Measurements from ENCODE around the gene KATNAL1. TPM values are rescaled to one million over a fixed set of nuclear protein-coding genes. Genes with fewer than 3 reads are reported as not detected.

Gene KATNAL1
- total RNA-seq, 4 donors from 2014 or later = 5.9 to 9.4 (median 7.5) TPM

DNA sequence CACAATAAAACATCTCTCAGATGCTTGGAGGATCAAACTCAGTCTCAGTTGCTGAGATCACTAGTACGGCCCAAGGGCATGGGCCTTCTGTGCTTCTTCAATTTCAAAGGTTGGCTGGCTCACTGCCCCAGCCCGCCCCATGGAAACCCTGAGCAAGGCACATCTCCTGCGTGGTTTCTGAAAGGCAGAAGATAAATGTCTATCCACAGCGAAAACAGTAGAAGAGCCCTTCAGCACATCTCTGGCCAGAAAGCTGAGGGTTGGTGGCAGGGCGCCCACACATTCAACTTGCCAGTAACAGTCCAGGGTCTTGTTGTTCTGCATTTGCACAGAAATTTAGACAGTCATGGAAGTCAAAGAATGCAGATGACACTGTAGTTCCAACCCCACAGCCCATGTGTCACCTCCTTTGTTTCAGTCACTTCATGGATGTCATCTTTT lies 24.0 kb upstream of the KATNAL1 start:
- H3K4me1 ChIP-seq = peaks cover 5% of the 10 kb centered on the region
- peak in 1 of 2 donors; percentile 74 for DNase-seq (ENCODE audit: low spot score in 2 of 2)
- TF ChIP-seq POLR2AphosphoS5 (IDR thresholded peaks at IDR 0.05) (peak in 1 of 3 donors; percentile 10), CTCF (IDR thresholded peaks at IDR 0.05) (no peak)
- no peaks in the 10 kb centered on the region for H3K27me3 ChIP-seq
- no peaks in the 10 kb centered on the region for H3K9me3 ChIP-seq
- WGBS = 36% methylated on average over 5 of the region's 5 CpGs
- no peak overlapping the region for H3K4me3 ChIP-seq
- no peaks in the 10 kb centered on the region for H3K36me3 ChIP-seq
- H3K27ac ChIP-seq = peak overlapping the region; percentile 34

DNA sequence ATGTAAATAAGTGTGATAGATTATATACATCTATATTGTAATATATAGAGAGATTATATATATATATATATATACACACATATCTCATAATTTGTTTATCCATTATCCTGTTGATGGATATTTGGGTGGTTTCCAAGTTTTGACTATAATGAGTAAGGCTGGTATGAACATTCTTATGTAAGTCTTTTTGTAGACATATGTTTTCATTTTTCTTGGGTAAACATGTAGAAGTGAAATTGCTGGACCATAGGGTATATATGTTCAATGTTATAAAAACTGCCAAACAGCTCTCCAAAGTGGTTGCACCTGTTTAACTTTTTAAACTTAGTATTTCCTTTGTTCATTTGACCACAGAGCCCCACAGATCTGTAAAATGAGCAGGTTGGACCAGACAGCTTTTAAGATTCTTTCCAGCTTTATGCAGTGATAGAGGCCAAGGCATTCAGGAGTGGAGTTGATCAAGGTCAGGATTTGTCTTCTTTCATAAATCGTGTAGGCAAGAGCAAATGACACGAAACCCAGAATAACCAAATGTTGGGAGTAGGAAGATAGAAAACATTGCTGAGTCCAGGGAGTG lies 21.7 kb upstream of the KATNAL1 start:
- Histone ChIP-seq H3K4me1 (peaks cover 5% of the 10 kb centered on the region), H3K4me3 (no peak overlapping the region), H3K27me3 (no peaks in the 10 kb centered on the region), H3K27ac (no peak overlapping the region), H3K9me3 (no peaks in the 10 kb centered on the region), H3K36me3 (no peaks in the 10 kb centered on the region)
- TF ChIP-seq POLR2A (IDR thresholded peaks at IDR 0.05) (no peak), EP300 (IDR thresholded peaks at IDR 0.05) (no peak), CTCF (IDR thresholded peaks at IDR 0.05) (no peak), POLR2AphosphoS5 (IDR thresholded peaks at IDR 0.05) (no peak)
- 90% methylated on average over 2 of the region's 2 CpGs for WGBS
- no peak for DNase-seq (ENCODE audit: low spot score in 2 of 2)

- TF ChIP-seq POLR2AphosphoS5 (IDR thresholded peaks at IDR 0.05) (no peak), POLR2A (IDR thresholded peaks at IDR 0.05) (no peak), CTCF (IDR thresholded peaks at IDR 0.05) (no peak), EP300 (IDR thresholded peaks at IDR 0.05) (no peak)
- H3K27ac ChIP-seq = no peak overlapping the region
- no peaks in the 10 kb centered on the region for H3K4me1 ChIP-seq
- 79% methylated on average over 4 of the region's 4 CpGs for WGBS
- no peak overlapping the region for H3K4me3 ChIP-seq
- H3K36me3 ChIP-seq = no peaks in the 10 kb centered on the region
- H3K27me3 ChIP-seq = no peaks in the 10 kb centered on the region
- no peaks in the 10 kb centered on the region for H3K9me3 ChIP-seq
- DNase-seq (ENCODE audit: low spot score in 2 of 2) = no peak
These were observed 18.3 kb upstream of the KATNAL1 start for GRCh38 chr13:30325668-30326067.

- no peak overlapping the region for H3K4me3 ChIP-seq
- no peak for DNase-seq (ENCODE audit: low spot score in 2 of 2)
- WGBS = 64% methylated on average over 2 of the region's 2 CpGs
- no peaks in the 10 kb centered on the region for H3K4me1 ChIP-seq
- no peaks in the 10 kb centered on the region for H3K27me3 ChIP-seq
- no peaks in the 10 kb centered on the region for H3K36me3 ChIP-seq
- no peaks in the 10 kb centered on the region for H3K9me3 ChIP-seq
- no peak overlapping the region for H3K27ac ChIP-seq
- TF ChIP-seq POLR2AphosphoS5 (IDR thresholded peaks at IDR 0.05) (no peak), EP300 (IDR thresholded peaks at IDR 0.05) (no peak), CTCF (IDR thresholded peaks at IDR 0.05) (no peak)
These were observed 16.2 kb upstream of the KATNAL1 start for GRCh38 chr13:30323524-30323923.

- Histone ChIP-seq H3K4me1 (no peaks in the 10 kb centered on the region), H3K36me3 (no peaks in the 10 kb centered on the region), H3K27ac (no peak overlapping the region), H3K9me3 (no peaks in the 10 kb centered on the region), H3K4me3 (no peak overlapping the region), H3K27me3 (no peaks in the 10 kb centered on the region)
- TF ChIP-seq EP300 (IDR thresholded peaks at IDR 0.05) (no peak), CTCF (IDR thresholded peaks at IDR 0.05) (no peak), POLR2AphosphoS5 (IDR thresholded peaks at IDR 0.05) (no peak), POLR2A (IDR thresholded peaks at IDR 0.05) (no peak)
- 84% methylated on average over 7 of the region's 7 CpGs for WGBS
- no peak for DNase-seq (ENCODE audit: low spot score in 2 of 2)
These were observed 15.1 kb upstream of the KATNAL1 start for GRCh38 chr13:30322428-30322827.

All from suprapubic skin (tissue), 4 donors.